T-helper 2 cell treated with Interferon-gamma antibody and Interleukin-4, amounts not matched to agents 100 ng/mL and 5 ng/mL, for 36 hours (primary cell): ENCODE data around the gene STAT5A. TPM values are rescaled to one million over a fixed set of nuclear protein-coding genes. Genes with fewer than 3 reads are reported as not detected.

Experiments
- intact Hi-C: fragments of 100-400 bp; cut with micrococcal nuclease; formaldehyde crosslinking; loops from one replicate; pipeline ENCODE4 v1.15.1; 2023
- total RNA-seq: library from RNA; stranded (reverse); gene quantifications from 2 replicates; pipeline ENCODE4 v1.2.3, GENCODE V29; 2022

Gene STAT5A
- total RNA-seq, 1 donor from 2014 or later: 123 TPM

DNA sequence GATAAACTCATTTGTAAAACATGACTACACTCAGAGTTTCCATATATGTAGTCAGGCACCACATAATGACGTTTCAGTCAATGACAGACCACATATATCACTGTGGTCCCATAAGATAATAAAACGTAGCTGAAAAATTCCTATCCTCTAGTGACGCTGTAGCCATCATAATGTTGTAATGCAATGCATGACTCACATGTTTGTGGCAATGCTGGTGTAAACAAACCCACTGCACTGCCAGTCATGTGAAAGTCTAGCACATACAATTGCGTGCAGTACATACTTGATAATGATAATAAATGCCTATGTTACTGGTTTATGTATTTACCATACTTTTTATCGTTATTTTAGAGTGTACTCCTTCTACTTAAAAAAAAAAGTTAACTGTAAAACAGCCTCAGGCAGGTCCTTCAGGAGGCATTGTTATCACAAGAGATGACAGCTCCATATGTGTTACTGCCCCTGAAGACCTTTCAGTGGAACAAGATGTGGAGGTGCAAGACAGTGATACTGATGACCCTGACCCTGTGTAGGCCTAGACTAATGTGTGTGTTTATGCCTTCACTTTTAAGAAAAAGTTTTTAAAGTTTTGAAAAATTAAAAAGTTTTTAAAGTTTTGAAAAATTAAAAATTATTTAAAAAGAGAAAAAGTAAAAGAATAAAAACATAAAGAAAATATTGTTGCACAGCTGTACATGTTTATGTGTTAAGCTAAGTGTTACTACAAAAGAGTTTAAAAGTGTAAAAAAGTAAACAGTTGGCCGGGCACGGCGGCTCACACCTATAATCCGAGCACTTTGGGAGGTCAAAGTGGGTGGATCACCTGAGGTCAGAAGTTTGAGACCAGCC is 21.2 kb upstream of the STAT5A start:
- intact Hi-C loops: loop anchor here (2.0 to 5.0 kb wide), 2 partner anchors 18 to 85 kb away; partner anchors contain the start of gene KCNH4

DNA sequence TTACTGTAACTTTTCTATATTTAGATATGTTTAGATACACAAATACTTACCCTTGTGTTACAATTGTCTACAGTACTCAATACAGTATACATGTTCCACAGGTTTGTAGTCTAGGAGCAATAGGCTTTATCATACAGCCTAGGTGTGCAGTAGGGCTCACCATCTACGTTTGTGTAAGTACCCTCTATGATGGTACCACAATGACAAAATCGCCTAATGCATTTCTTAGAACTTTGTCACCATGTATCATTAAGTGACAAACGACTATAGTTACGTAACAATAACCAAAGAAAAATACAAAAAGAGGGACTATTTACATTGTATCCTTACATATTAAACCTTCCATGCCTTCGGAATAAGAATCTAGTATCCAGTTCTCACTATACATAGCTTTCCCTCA is 20.1 kb upstream of the STAT5A start:
- intact Hi-C loops: loop anchor here (5.0 kb wide), 1 partner anchor 86 kb away; the partner anchor contains the start of gene KCNH4

GRCh38 chr17:42270170-42270535 is 18.1 kb upstream of the STAT5A start:
- intact Hi-C loops: no loop called here

DNA sequence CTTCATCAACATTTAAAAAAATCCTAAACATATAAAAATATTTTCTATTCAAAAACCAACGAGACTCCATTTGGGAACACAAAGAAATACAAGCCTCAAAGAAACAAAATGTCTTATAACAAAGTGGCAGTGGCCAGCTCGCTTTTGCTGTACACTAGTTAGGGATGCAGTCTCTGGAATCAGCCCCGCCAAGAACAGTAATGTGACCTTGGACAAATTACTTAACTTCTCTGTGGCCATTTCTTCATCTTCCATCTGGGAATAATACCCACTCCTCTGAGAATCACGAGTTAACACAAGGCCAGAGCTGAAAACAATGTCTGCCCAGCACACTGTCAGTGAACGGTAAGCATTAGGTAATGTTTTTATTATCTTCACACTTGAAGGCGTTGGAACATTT is 17.7 kb upstream of the STAT5A start:
- intact Hi-C loops: no loop called here

DNA sequence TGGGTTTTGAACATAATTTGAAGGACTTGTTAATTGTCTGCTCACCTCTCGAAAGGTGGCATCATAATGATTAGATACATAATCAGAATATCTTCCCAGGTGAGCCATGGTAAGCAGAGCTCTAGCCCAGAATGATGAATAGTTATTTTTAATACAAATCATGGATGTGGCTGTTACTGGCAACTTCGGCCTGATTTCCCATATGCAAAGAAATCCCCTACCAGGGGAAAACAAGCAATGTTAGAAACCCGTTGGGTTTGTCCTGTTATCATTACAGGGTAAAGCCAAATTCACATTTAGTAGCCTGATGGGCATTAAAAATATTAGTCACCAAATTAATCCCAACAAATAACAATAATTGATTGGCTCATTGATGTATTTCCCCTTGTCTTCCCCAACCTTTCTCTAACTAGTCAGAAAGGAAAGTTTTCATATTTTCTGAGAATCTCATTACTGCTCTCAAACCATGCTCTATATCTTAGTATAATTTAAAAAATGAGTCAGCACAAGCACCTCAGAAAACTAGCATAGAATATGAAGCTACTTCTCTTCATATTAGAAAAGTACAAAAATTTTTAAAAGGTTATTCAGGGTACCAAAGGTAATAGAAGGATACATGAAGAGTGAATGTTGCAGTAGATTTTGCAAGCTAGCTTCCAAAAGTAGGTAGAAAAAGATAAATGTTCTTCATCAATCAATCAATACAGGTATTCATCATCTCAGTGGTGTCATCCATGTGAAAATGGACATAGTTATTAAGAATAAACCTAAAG is 17.1 kb upstream of the STAT5A start:
- intact Hi-C loops: no loop called here

DNA sequence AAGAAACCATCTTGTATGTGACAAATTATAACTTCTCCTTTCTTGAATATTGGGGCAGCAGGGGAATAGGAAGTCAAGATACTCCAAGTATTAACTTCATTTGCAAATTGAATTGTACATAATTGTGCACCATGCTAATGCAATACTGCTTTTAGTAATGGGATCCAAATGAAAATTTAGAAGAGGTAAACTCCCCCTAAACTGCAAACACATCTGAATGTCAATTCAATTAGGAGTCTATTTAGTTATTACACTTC is 16.6 kb upstream of the STAT5A start:
- intact Hi-C loops: no loop called here

DNA sequence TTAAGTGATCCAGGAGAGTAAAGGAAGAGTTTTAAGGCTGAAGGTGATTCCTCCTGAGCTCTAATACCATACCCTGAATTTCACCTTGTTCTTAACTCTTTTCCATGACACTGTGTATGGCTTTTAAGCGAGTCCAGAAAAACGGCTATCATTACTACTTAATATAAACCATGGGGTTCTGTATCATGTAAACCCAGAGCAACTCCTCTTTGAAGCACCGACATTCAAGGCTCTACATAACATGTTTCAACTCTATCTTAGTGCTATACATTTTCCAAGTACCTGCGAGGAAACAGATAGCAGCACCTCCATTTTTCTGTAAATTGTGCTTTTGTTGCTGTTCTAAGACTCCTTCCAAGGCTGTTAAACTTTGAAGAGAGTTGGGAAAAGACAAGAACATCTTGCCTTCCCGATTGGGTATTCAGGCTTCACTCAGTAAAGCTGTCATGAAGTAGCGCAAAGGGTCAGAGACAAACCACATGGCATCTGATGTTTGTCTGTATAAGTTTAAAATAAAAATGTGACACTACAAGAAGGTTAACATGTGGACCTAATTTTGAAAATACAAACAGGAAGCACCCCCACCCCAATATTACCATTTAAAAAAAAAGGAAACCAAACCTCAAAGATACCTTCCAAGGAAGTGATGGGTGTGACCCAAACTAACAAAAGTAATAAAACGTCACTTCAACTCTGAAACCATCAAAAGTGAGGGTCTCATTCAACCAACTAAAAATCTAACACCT is 16.0 kb upstream of the STAT5A start:
- intact Hi-C loops: no loop called here

- intact Hi-C loops: loop anchor here (2.0 kb wide), 1 partner anchor 25 kb away; no protein-coding TSS in a partner anchor
Observed at GRCh38 chr17:42273474-42274252, 14.6 kb upstream of the STAT5A start.

DNA sequence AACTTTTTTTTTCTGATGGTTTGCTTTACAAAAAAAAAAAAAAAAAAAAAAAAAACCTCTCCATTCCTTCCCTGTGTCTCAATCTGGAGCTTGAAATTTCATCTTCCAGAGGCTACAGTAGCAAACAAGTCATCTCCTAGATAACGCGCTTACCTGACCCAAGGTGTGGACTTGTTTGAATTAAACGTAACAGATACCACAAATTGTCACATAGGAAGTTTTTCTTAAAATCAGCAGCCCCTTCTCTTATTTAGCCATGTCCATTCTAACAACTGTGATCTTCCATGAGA is 14.1 kb upstream of the STAT5A start:
- intact Hi-C loops: loop anchor here (2.0 kb wide), 1 partner anchor 25 kb away; no protein-coding TSS in a partner anchor

- intact Hi-C loops: loop anchor here (1.0 to 2.0 kb wide), 2 partner anchors 13 to 26 kb away; partner anchors contain the start of gene STAT5A
Observed at GRCh38 chr17:42274812-42275526, 13.3 kb upstream of the STAT5A start.

- intact Hi-C loops: loop anchor here (1.0 to 2.0 kb wide), 2 partner anchors 13 to 27 kb away; partner anchors contain the start of gene STAT5A
Observed at GRCh38 chr17:42275527-42276358, 12.6 kb upstream of the STAT5A start.

DNA sequence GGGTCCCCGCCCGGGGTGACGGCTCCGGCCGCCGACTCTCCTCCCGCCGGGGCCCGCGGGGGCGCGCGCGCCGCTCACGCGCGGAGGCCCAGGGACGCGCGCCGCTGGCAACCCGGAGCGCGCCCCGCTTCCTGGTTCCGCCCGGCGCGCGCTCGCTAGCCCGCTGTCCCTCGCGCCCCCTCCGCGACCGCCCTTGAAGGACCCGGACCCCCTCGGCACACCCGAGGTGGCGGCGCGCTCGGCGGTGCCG is 12.0 kb upstream of the STAT5A start, which contains the start of gene STAT5B:
STAT5B (minus strand) TSS at position 33 of the 250 bp plus-strand sequence. CDS start 44,264 bp downstream, outside the sequence.
- intact Hi-C loops: no loop called here

DNA sequence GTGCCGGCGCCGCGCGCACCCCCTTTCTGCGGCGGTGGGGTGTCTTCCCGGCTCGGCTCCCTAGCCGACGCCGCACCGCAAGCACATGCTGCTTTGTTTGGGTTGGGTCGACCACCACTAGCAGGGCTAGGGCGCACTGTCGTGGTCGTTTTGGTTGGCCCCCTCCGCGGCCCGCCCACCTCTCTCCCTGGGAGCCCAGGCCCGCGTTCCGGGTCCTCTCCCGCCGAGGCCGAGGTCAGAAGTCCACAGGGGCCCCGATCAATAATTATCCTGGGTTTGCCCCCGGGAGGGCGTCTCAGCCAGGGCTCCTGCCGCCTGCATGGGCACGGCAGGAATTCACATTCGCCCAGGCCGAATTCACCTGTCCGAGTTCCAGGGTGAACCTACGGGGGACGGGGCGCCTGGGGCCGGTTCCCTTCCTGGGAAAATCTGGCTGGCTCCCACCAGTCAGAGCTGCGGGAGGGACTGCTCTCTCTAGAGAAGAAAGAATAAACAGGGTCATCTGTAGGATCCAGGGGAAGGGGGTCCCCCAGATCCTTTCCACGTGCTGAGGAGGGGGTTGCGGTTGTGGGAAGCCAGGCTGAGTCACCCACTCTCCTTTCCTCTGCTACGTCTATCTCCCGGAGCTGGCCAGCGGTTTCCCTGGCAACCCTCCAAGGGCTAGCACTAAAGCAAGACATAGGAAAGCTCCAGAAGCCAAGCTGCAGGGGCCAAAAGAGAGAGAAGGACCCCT is 11.5 kb upstream of the STAT5A start:
- intact Hi-C loops: no loop called here

GRCh38 chr17:42277342-42277712 is 11.0 kb upstream of the STAT5A start:
- intact Hi-C loops: no loop called here

- intact Hi-C loops: no loop called here
Observed at GRCh38 chr17:42279776-42280630, 8.3 kb upstream of the STAT5A start.

DNA sequence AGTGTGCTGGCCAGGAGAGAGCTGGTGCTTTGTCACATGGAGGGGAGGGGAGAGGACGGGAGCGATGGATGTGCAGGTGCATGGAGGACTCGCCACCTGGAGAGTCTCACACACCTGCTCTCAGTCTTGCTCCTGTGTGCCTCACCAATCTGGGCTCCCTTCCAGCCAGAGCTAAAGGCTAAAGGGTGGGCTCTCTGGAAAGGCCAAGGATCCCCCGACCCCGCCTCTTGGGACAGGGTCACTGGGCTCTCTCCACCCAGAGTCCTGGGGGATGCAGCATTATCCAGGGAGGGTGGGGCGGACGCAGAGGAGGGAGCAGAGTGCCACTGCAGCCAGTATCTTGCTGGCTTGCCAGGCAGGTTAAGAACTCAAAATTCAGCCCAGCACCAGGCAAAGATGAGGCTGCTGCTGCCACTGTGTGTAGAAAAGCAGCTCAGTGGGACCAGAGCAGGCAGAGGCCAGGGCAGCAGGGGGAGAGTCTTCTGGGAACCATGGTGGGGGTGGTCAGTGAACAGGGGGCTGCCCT is 6.7 kb upstream of the STAT5A start:
- intact Hi-C loops: no loop called here

DNA sequence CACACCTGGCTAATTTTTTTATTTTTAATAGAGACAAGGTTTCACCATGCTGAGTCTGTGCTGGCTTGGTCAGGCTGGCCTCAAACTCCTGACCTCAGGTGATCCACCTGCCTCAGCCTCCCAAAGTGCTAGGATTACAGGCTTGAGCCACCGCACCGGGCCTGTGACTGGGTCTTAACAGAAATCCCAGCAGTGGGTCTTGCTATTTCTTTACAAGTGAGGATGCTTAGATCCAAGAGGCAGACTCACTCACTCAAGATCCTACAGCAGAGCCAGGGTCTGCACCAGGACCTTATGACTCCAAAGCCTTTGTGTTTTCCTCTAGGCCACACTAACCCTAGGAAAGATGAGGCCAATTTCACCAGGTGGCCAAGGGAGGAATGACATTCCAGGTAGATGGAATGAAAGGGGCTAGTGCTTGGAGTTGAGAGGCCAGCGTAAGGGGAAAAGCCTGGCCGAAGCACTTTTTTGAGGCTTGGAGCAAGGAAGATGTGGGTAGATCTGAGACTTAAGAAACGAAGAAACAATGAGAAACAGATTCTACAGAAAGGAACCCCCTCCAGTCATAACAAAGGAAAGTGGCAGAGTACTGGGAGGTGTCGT is 5.7 kb upstream of the STAT5A start:
- intact Hi-C loops: no loop called here
